A549 (cell line): ENCODE results near the gene PRLR. TPM values are rescaled to one million over a fixed set of nuclear protein-coding genes. Genes with fewer than 3 reads are reported as not detected.

ENCODE experiments used
- ATAC-seq, 2 experiments: fragments of 200-7000 bp in 1 of 2; fragments of >200 bp in 1 of 2; cut with Nextera tagmentation in 1 of 2; cut with Tn5 transposase in 1 of 2; 3 replicates each; pipeline versions ENCODE4 v1.8.0 to v1.9.1; 2018 to 2020; ENCODE audit warnings: mild to moderate bottlenecking in 1 of 2, moderate library complexity in 1 of 2
- CTCF ChIA-PET: fragments of 300-600 bp; sonication (Branson Sonifier 250); formaldehyde crosslinking; extraction: SDS; loops from one replicate; lab custom pipeline; 2021; ENCODE audit warnings: antibody characterized with exemption, inconsistent platforms; lab: Yijun Ruan, JAX
- POLR2A ChIA-PET: fragments of 350-600 bp; formaldehyde crosslinking; extraction: SDS; loops from one replicate; lab custom pipeline; 2021; ENCODE audit warnings: antibody characterized with exemption, inconsistent platforms; lab: Yijun Ruan, JAX
- DNase-seq, 2 experiments: peaks; one replicate each; pipeline versions ENCODE4 v3.0.0 to v3.0.0-alpha.2; 2011 to 2016; ENCODE audit warnings: low read depth in 1 of 2, low spot score in 1 of 2
- FAIRE-seq: peaks from 2 replicates; lab custom pipeline; 2011; peaks lifted over from hg19 to GRCh38; lab: Jason Lieb, UNC
- H3K27ac ChIP-seq, 2 experiments: fragments of >200 bp; sonication (Bioruptor Twin); formaldehyde crosslinking; 3 replicates each; pipeline ENCODE4 v1.5.1; 2016 to 2017
- H3K4me1 ChIP-seq: fragments of >200 bp; sonication (Bioruptor Twin); formaldehyde crosslinking; 3 replicates; pipeline ENCODE4 v1.6.1; 2016
- H3K4me2 ChIP-seq: fragments of >200 bp; sonication (Bioruptor Twin); formaldehyde crosslinking; 3 replicates; pipeline ENCODE4 v1.6.1; 2016
- H3K4me3 ChIP-seq: fragments of >200 bp; sonication (Bioruptor Twin); formaldehyde crosslinking; 3 replicates; pipeline ENCODE4 v1.5.1; 2016
- H3K9me3 ChIP-seq: fragments of >200 bp; sonication (Bioruptor Twin); formaldehyde crosslinking; 3 replicates; pipeline ENCODE4 v1.6.1; 2016
- CBX2 ChIP-seq: fragments of 200-600 bp; sonication (generic); IDR thresholded peaks from 2 replicates; pipeline ENCODE4 v1.6.1; 2016; ENCODE audit warnings: low read depth, mild to moderate bottlenecking, borderline replicate concordance
- EHMT2 ChIP-seq: fragments of 200-600 bp; sonication (generic); IDR thresholded peaks from 2 replicates; pipeline ENCODE4 v1.6.1; 2016; ENCODE audit warnings: antibody characterized with exemption, low read depth, mild to moderate bottlenecking, moderate library complexity
- FOSB ChIP-seq: fragments of 250-450 bp; sonication (Bioruptor Pico); IDR thresholded peaks from 2 replicates; pipeline ENCODE4 v1.5.0; 2020; ENCODE audit warnings: mild to moderate bottlenecking, moderate library complexity
- FOSL2 ChIP-seq, 2 experiments: fragments of 450-650 bp in 1 of 2; fragments of >200 bp in 1 of 2; sonication (Bioruptor Twin) in 1 of 2; formaldehyde crosslinking; IDR thresholded peaks; 2 replicates each; pipeline versions ENCODE4 v1.5.0 to v1.6.1; 2016 to 2020; ENCODE audit warnings: mild to moderate bottlenecking in 1 of 2, moderate library complexity in 1 of 2
- HOXB13 ChIP-seq: fragments of 250-450 bp; sonication (Bioruptor Pico); IDR thresholded peaks from 2 replicates; pipeline ENCODE4 v1.5.0; 2020; ENCODE audit warnings: low read depth, mild to moderate bottlenecking, moderate library complexity
- HOXB5 ChIP-seq: fragments of 250-450 bp; sonication (Bioruptor Pico); IDR thresholded peaks from 2 replicates; pipeline ENCODE4 v1.5.0; 2020; ENCODE audit warnings: mild to moderate bottlenecking, moderate library complexity
- NFE2L2 ChIP-seq: fragments of 150-350 bp; conservative IDR thresholded peaks from 2 replicates; pipeline ENCODE4 v1.6.1; 2014; ENCODE audit warnings: low read length
- NR3C1 ChIP-seq: fragments of >200 bp; sonication (Bioruptor Twin); formaldehyde crosslinking; IDR thresholded peaks from 3 replicates; pipeline ENCODE4 v1.6.1; 2017
- POLR2A ChIP-seq: IDR thresholded peaks from 2 replicates; pipeline ENCODE4 v1.6.1; 2012; ENCODE audit warnings: mild to moderate bottlenecking, low read length
- RAD21 ChIP-seq, 2 experiments: fragments of >200 bp in 1 of 2; sonication (Bioruptor Twin) in 1 of 2; formaldehyde crosslinking in 1 of 2; IDR thresholded peaks in 1 of 2; conservative IDR thresholded peaks in 1 of 2; 2 replicates in 1 of 2; 3 replicates in 1 of 2; pipeline ENCODE4 v1.6.1; 2012 to 2018; ENCODE audit warnings: inconsistent platforms in 1 of 2
- RNF2 ChIP-seq: fragments of 200-600 bp; sonication (generic); IDR thresholded peaks from 2 replicates; pipeline ENCODE4 v1.6.1; 2016; ENCODE audit warnings: low read depth, mild to moderate bottlenecking, antibody characterized with exemption, moderate library complexity, borderline replicate concordance
- SMC3 ChIP-seq: fragments of >200 bp; sonication (Bioruptor Twin); formaldehyde crosslinking; IDR thresholded peaks from 3 replicates; pipeline ENCODE4 v1.6.1; 2018; ENCODE audit warnings: inconsistent platforms
- SREBF2 ChIP-seq: fragments of 450-650 bp; IDR thresholded peaks from 2 replicates; pipeline ENCODE4 v1.6.1; 2014; ENCODE audit warnings: mild to moderate bottlenecking, moderate library complexity
- TFCP2L1 ChIP-seq: fragments of 250-450 bp; sonication (Bioruptor Pico); IDR thresholded peaks from 2 replicates; pipeline ENCODE4 v1.5.0; 2021; ENCODE audit warnings: mild to moderate bottlenecking
- TP53 ChIP-seq: fragments of 250-450 bp; sonication (Bioruptor Pico); IDR thresholded peaks from 2 replicates; pipeline ENCODE4 v1.5.0; 2021; ENCODE audit warnings: mild to moderate bottlenecking, moderate library complexity
- ZSCAN20 ChIP-seq: fragments of 250-450 bp; sonication (Bioruptor Pico); IDR thresholded peaks from 2 replicates; pipeline ENCODE4 v1.8.0; 2022; ENCODE audit warnings: mild to moderate bottlenecking, moderate library complexity
- WGBS: methylation state at CpG from one replicate; pipeline ENCODE4 v1.1.6; 2017; ENCODE audit errors: missing lambda C conversion rate; 5-methylcytosine and 5-hydroxymethylcytosine counted together
- polyA plus RNA-seq, 4 experiments: library from polyadenylated mRNA; depleted of rRNA in 3 of 4; stranded (reverse); fragments of >200 nt; fragmentation: RNase III in 1 of 4; extraction: RNeasy Plus Mini Kit Qiagen cat#74134 plus additional on column Dnase treatment in 1 of 4; gene quantifications; 2 replicates in 3 of 4; 3 replicates in 1 of 4; pipeline ENCODE4 v1.2.3, GENCODE V29; 2011 to 2017
- TF ChIP-seq, protein P1 (sequence below): IDR thresholded peaks from 2 replicates; pipeline ENCODE4 v1.6.1; 2012
- TF ChIP-seq, protein P2 (sequence below): fragments of >200 bp; sonication (Bioruptor Twin); formaldehyde crosslinking; IDR thresholded peaks from 3 replicates; pipeline ENCODE4 v1.5.1; 2016
- TF ChIP-seq, protein P3 (sequence below): fragments of >200 bp; sonication (Bioruptor Twin); formaldehyde crosslinking; IDR thresholded peaks from 3 replicates; pipeline ENCODE4 v1.6.1; 2016
- TF ChIP-seq, protein P4 (sequence below): fragments of 250-450 bp; sonication (Bioruptor Pico); IDR thresholded peaks from 2 replicates; pipeline ENCODE4 v1.5.0; 2020; ENCODE audit warnings: low read depth, mild to moderate bottlenecking, moderate library complexity

PRLR gene
- polyA plus RNA-seq, 2 of the 4 experiments (the other 2 are of a cell fraction) = 0.09 TPM; not detected in 1

DNA sequence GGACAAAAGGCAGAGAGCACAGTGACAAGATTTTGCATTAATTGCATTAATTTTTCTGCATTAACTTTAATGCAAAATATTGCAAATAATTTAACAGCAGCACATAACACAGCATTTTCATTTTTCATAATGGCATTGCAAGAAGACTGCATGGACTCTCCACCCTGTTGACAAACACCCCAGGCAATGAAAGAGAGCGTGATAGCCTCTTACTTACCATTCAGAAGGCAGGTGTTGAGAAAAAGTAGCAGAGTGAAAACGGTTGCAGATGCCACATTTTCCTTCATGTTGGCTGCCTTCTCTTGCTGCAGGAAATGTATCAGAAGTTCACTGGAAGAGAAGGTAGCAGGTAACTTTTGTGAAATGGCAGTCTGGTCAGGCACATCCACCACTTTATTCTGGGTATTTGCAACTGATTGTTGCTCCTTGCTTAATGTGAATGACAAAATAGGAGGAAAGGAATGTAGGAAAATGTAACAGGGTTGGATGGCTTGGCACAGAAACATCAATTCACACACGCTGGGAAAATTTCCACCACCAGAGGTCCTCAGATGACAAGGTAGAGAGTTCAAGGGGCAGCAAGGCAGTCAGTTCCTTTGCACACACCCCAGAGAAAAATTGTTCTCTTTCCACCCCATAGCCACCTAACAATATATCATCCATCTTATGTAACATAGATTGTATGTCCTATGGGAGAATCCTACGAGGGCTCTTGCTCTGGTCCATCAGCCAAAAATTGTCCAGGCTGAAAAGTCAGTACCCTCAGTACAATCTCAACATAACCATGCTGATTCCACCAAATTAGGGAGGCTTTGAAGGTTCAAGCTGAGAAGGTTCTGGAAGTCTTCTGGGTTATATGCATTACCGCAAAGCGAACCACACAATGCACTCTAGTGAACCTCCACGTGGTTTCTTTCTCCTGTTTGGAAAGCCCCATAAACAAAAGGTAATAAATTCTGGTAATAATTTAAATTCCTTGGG, 140.7 kb downstream of the PRLR start:
- Histone ChIP-seq H3K4me1 (no peaks in the 10 kb centered on the region), H3K9me3 (no peaks in the 10 kb centered on the region), H3K4me2 (no peak overlapping the region), H3K27ac (no peak overlapping the region), H3K4me3 (no peak overlapping the region)
- DNase-seq = peak; percentile 38 to 47
- FAIRE-seq = no peak
- POLR2A ChIA-PET = no interaction called here
- CTCF ChIA-PET = interaction anchor here (0.7 to 5.3 kb wide), 14 partner anchors 8 to 841 kb away, joined by 3 to 32 read pairs (median 3); no protein-coding TSS in a partner anchor
- ATAC-seq = peak; percentile 67 to 87; a peak in 5 of 6 replicates
- WGBS = 2% methylated on average over 7 of the region's 7 CpGs
- no peak for TF ChIP-seq FOSB
- TF ChIP-seq, protein P1, sequence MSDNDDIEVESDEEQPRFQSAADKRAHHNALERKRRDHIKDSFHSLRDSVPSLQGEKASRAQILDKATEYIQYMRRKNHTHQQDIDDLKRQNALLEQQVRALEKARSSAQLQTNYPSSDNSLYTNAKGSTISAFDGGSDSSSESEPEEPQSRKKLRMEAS = no peak
- peak; percentile 82 to 86 for TF ChIP-seq RAD21 (conservative IDR thresholded peaks at IDR 0.05 in 1 of 2, IDR thresholded peaks at IDR 0.05 in 1 of 2)
- TF ChIP-seq, protein P2, sequence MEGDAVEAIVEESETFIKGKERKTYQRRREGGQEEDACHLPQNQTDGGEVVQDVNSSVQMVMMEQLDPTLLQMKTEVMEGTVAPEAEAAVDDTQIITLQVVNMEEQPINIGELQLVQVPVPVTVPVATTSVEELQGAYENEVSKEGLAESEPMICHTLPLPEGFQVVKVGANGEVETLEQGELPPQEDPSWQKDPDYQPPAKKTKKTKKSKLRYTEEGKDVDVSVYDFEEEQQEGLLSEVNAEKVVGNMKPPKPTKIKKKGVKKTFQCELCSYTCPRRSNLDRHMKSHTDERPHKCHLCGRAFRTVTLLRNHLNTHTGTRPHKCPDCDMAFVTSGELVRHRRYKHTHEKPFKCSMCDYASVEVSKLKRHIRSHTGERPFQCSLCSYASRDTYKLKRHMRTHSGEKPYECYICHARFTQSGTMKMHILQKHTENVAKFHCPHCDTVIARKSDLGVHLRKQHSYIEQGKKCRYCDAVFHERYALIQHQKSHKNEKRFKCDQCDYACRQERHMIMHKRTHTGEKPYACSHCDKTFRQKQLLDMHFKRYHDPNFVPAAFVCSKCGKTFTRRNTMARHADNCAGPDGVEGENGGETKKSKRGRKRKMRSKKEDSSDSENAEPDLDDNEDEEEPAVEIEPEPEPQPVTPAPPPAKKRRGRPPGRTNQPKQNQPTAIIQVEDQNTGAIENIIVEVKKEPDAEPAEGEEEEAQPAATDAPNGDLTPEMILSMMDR = peak; percentile 71
- peak; percentile 72 for TF ChIP-seq SMC3

DNA sequence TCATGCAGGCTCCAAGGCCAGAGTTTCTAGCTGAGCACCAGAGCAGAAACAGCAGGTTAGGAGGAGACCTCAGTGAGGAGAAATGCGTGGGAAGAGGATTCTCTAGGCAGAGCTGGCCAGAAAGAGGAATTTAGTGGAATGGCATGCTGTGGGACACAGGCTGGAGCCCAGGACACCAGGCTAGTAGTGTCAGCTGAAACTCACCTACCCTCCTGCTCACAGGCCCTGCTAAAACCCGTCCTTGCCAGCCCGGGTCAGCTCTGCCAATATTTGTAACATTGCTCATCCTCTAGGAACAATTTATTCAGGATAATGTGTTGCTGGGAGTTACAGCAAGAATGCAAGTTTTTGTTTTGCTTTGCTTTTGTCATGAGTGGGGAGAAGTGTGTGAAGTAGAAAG, 142.3 kb downstream of the PRLR start:
- Histone ChIP-seq H3K4me3 (no peak overlapping the region), H3K4me2 (no peak overlapping the region), H3K9me3 (no peaks in the 10 kb centered on the region), H3K27ac (no peak overlapping the region), H3K4me1 (no peaks in the 10 kb centered on the region)
- ChIA-PET POLR2A (no interaction called here), CTCF (interaction anchor here (1.3 to 5.3 kb wide), 5 partner anchors 10 to 842 kb away, joined by 3 to 32 read pairs (median 5); no protein-coding TSS in a partner anchor)
- DNase-seq (no peak), FAIRE-seq (no peak), ATAC-seq (no peak)
- WGBS = 0% methylated on average over 3 of the region's 3 CpGs
- TF ChIP-seq HOXB13 (CRISPR knock-in tag) (no peak), RNF2 (no peak), EHMT2 (no peak), FOSL2 (IDR thresholded peaks at IDR 0.05) (no peak), FOSL2 (CRISPR knock-in tag; IDR thresholded peaks at IDR 0.05) (no peak), HOXB5 (no peak), ZSCAN20 (CRISPR knock-in tag) (no peak), FOSB (no peak), TP53 (CRISPR knock-in tag) (no peak), SREBF2 (no peak), NR3C1 (no peak)
- TF ChIP-seq, protein P3, sequence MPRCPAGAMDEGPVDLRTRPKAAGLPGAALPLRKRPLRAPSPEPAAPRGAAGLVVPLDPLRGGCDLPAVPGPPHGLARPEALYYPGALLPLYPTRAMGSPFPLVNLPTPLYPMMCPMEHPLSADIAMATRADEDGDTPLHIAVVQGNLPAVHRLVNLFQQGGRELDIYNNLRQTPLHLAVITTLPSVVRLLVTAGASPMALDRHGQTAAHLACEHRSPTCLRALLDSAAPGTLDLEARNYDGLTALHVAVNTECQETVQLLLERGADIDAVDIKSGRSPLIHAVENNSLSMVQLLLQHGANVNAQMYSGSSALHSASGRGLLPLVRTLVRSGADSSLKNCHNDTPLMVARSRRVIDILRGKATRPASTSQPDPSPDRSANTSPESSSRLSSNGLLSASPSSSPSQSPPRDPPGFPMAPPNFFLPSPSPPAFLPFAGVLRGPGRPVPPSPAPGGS = no peak

DNA sequence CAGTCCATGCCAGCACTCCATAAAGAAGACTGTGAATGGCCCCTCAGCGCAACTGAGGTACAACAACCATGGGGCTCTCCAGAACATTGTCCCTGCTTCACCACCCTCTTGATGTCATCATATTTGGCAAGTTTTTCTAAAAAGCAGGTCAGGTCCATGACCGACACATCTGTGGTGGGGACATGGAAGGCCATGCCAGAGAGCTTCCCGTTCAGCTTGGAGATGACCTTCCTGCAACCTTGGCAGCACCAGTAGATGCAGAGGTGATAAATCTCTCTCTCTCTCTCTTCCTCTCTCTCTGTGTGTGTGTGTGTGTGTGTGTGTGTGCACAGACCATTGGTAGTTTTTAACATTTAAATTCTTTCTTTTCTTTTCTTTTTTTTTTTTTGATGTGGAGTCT, 147.1 kb downstream of the PRLR start:
- TF ChIP-seq NFE2L2 (no peak), TFCP2L1 (CRISPR knock-in tag) (no peak), CBX2 (no peak), POLR2A (no peak)
- TF ChIP-seq, protein P4, sequence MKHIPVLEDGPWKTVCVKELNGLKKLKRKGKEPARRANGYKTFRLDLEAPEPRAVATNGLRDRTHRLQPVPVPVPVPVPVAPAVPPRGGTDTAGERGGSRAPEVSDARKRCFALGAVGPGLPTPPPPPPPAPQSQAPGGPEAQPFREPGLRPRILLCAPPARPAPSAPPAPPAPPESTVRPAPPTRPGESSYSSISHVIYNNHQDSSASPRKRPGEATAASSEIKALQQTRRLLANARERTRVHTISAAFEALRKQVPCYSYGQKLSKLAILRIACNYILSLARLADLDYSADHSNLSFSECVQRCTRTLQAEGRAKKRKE (CRISPR knock-in tag) = no peak
- no peak overlapping the region for H3K4me2 ChIP-seq
- no peak overlapping the region for H3K27ac ChIP-seq
- FAIRE-seq (no peak), ATAC-seq (no peak), DNase-seq (no peak)
- H3K4me1 ChIP-seq = no peaks in the 10 kb centered on the region
- WGBS = 50% methylated on average over 3 of the region's 3 CpGs
- ChIA-PET CTCF (no interaction called here), POLR2A (no interaction called here)
- H3K4me3 ChIP-seq = no peak overlapping the region
- H3K9me3 ChIP-seq = no peaks in the 10 kb centered on the region
